ENCODE measurements around the gene HBZ.
"Not testable (repeated sequence)": the region's sequence is repeated elsewhere in the genome, so short reads cannot be mapped to it uniquely, and the experiment has no call there.

DNA sequence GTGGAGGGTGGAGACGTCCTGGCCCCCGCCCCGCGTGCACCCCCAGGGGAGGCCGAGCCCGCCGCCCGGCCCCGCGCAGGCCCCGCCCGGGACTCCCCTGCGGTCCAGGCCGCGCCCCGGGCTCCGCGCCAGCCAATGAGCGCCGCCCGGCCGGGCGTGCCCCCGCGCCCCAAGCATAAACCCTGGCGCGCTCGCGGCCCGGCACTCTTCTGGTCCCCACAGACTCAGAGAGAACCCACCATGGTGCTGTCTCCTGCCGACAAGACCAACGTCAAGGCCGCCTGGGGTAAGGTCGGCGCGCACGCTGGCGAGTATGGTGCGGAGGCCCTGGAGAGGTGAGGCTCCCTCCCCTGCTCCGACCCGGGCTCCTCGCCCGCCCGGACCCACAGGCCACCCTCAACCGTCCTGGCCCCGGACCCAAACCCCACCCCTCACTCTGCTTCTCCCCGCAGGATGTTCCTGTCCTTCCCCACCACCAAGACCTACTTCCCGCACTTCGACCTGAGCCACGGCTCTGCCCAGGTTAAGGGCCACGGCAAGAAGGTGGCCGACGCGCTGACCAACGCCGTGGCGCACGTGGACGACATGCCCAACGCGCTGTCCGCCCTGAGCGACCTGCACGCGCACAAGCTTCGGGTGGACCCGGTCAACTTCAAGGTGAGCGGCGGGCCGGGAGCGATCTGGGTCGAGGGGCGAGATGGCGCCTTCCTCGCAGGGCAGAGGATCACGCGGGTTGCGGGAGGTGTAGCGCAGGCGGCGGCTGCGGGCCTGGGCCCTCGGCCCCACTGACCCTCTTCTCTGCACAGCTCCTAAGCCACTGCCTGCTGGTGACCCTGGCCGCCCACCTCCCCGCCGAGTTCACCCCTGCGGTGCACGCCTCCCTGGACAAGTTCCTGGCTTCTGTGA is 24.3 kb downstream of the HBZ start, which contains the start of gene HBA1:
- TF ChIP-seq, protein P1, sequence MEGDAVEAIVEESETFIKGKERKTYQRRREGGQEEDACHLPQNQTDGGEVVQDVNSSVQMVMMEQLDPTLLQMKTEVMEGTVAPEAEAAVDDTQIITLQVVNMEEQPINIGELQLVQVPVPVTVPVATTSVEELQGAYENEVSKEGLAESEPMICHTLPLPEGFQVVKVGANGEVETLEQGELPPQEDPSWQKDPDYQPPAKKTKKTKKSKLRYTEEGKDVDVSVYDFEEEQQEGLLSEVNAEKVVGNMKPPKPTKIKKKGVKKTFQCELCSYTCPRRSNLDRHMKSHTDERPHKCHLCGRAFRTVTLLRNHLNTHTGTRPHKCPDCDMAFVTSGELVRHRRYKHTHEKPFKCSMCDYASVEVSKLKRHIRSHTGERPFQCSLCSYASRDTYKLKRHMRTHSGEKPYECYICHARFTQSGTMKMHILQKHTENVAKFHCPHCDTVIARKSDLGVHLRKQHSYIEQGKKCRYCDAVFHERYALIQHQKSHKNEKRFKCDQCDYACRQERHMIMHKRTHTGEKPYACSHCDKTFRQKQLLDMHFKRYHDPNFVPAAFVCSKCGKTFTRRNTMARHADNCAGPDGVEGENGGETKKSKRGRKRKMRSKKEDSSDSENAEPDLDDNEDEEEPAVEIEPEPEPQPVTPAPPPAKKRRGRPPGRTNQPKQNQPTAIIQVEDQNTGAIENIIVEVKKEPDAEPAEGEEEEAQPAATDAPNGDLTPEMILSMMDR (conservative IDR thresholded peaks at IDR 0.05; ENCODE audit: low read depth, low read length), result not testable (repeated sequence)
- TF ChIP-seq EZH2 (IDR thresholded peaks at IDR 0.05; ENCODE audit: low read length, unreplicated experiment), result not testable (repeated sequence)
